Testis (tissue), 3 donors: ENCODE measurements around the gene PGF. TPM values are rescaled to one million over a fixed set of nuclear protein-coding genes. Genes with fewer than 3 reads are reported as not detected.

Experiments used
- DNase-seq: peaks from one replicate; pipeline ENCODE4 v3.0.0-alpha.2; 2019
- H3K27ac ChIP-seq, 2 donors: fragments of 200-600 bp; sonication (generic); one replicate each; pipeline ENCODE4 v1.5.1; 2019
- H3K27me3 ChIP-seq: fragments of 200-600 bp; sonication (generic); one replicate; pipeline ENCODE4 v1.5.1; 2019
- H3K36me3 ChIP-seq: fragments of 200-600 bp; sonication (generic); one replicate; pipeline ENCODE4 v1.5.1; 2017; ENCODE audit warnings: low read depth; ENCODE audit errors: missing control alignments
- H3K4me1 ChIP-seq: fragments of 200-600 bp; sonication (generic); one replicate; pipeline ENCODE4 v1.5.1; 2019
- H3K4me3 ChIP-seq, 2 donors: fragments of 200-600 bp; sonication (generic); one replicate each; pipeline ENCODE4 v1.5.1; 2017 to 2019
- H3K9me3 ChIP-seq: fragments of 200-600 bp; sonication (generic); one replicate; pipeline ENCODE4 v1.5.1; 2017
- CTCF ChIP-seq, 3 experiments: fragments of 450-650 bp in 2 of 3; fragments of 200-600 bp in 1 of 3; sonication (generic) in 1 of 3; IDR thresholded peaks; one replicate each; pipeline ENCODE4 v1.5.1; 2016 to 2019; ENCODE audit warnings: antibody characterized with exemption in 3 of 3, mild to moderate bottlenecking in 2 of 3, moderate library complexity in 1 of 3
- POLR2A ChIP-seq: fragments of 450-650 bp; IDR thresholded peaks from one replicate; pipeline ENCODE4 v1.6.1; 2017; ENCODE audit warnings: antibody characterized with exemption, mild to moderate bottlenecking, moderate library complexity
- WGBS, 2 donors: methylation state at CpG; one replicate each; pipeline ENCODE4 v1.1.5; 2018; 5-methylcytosine and 5-hydroxymethylcytosine counted together
- intact Hi-C: fragments of 100-400 bp; cut with DNase I; formaldehyde crosslinking; loops from one replicate; pipeline ENCODE4 v1.15.1; 2023; ENCODE audit warnings: low total_unique reads
- polyA plus RNA-seq: library from polyadenylated mRNA; stranded (reverse); fragments of 350-450 nt; fragmentation: Illumina TruSeq; extraction: RNeasy Lipid Tissue Mini Kit (QIAGEN cat#74804); gene quantifications from one replicate; pipeline ENCODE4 v1.2.3, GENCODE V29; 2014; ENCODE audit warnings: low read depth, low replicate concordance; ENCODE audit not compliant: insufficient read depth
- total RNA-seq, 2 donors: library from RNA; depleted of rRNA; stranded (reverse); fragments of >200 nt; gene quantifications; one replicate each; pipeline ENCODE4 v1.2.3, GENCODE V29; 2016

The PGF gene
- total and polyA plus RNA-seq, 3 donors from 2014 or later: 5.4 to 11.5 (median 6.5) TPM

GRCh38 chr14:74941676-74942097, 13.7 kb downstream of the PGF start:
- TF ChIP-seq CTCF (IDR thresholded peaks at IDR 0.05) (no peak), POLR2A (no peak)
- Histone ChIP-seq H3K9me3 (no peaks in the 10 kb centered on the region), H3K4me1 (peaks cover 28% of the 10 kb centered on the region), H3K36me3 (no peaks in the 10 kb centered on the region), H3K4me3 (no peak overlapping the region), H3K27ac (peak overlapping the region; percentile 58 to 76), H3K27me3 (no peaks in the 10 kb centered on the region)
- WGBS, 2 donors: 57 to 66% methylated on average over 13 of the region's 13 CpGs
- intact Hi-C loops: loop anchor here (10.0 kb wide), 1 partner anchor 123 kb away; the partner anchor contains the start of genes ACYP1 and ZC2HC1C
- DNase-seq: peak; percentile 42

- TF ChIP-seq CTCF (IDR thresholded peaks at IDR 0.05): no peak
- TF ChIP-seq POLR2A: no peak
- H3K4me1 ChIP-seq: peaks cover 23% of the 10 kb centered on the region
- no peak for DNase-seq
- H3K4me3 ChIP-seq: no peak overlapping the region
- no peaks in the 10 kb centered on the region for H3K9me3 ChIP-seq
- no peaks in the 10 kb centered on the region for H3K27me3 ChIP-seq
- H3K27ac ChIP-seq: peak overlapping the region; percentile 58 to 76
- WGBS, 2 donors: 84 to 85% methylated on average over 17 to 18 of the region's 18 CpGs
- no peaks in the 10 kb centered on the region for H3K36me3 ChIP-seq
- intact Hi-C loops: loop anchor here (10.0 kb wide), 1 partner anchor 124 kb away; the partner anchor contains the start of genes ACYP1 and ZC2HC1C
Measured at GRCh38 chr14:74940956-74941565, 14.3 kb downstream of the PGF start.

- Histone ChIP-seq H3K4me1 (peaks cover 41% of the 10 kb centered on the region), H3K27me3 (no peaks in the 10 kb centered on the region), H3K36me3 (no peaks in the 10 kb centered on the region), H3K9me3 (no peaks in the 10 kb centered on the region), H3K27ac (peak overlapping the region in 1 of 2 donors; percentile 76), H3K4me3 (no peak overlapping the region)
- intact Hi-C loops: no loop called here
- TF ChIP-seq CTCF (IDR thresholded peaks at IDR 0.05): no peak
- TF ChIP-seq POLR2A: no peak
- no peak for DNase-seq
- 89 to 90% methylated on average over 10 of the region's 10 CpGs for WGBS, 2 donors
Measured at GRCh38 chr14:74938531-74939495, 16.6 kb downstream of the PGF start.

GRCh38 chr14:74937171-74937570, 18.2 kb downstream of the PGF start:
- TF ChIP-seq POLR2A (no peak), CTCF (IDR thresholded peaks at IDR 0.05) (no peak)
- H3K9me3 ChIP-seq: no peaks in the 10 kb centered on the region
- H3K36me3 ChIP-seq: no peaks in the 10 kb centered on the region
- 83 to 96% methylated on average over 2 of the region's 2 CpGs for WGBS, 2 donors
- H3K27ac ChIP-seq: no peak overlapping the region
- H3K4me1 ChIP-seq: peaks cover 50% of the 10 kb centered on the region
- intact Hi-C loops: no loop called here
- no peaks in the 10 kb centered on the region for H3K27me3 ChIP-seq
- H3K4me3 ChIP-seq: no peak overlapping the region
- no peak for DNase-seq
